ENCODE measurements around the gene NAA25. TPM values are rescaled to one million over a fixed set of nuclear protein-coding genes. Genes with fewer than 3 reads are reported as not detected.

NAA25 gene
- total and polyA plus RNA-seq, 2 of the 4 experiments (the other 2 are of a cell fraction): 10.3 to 25.5 TPM

GRCh38 chr12:112013601-112014402, 94.8 kb downstream of the NAA25 start:
- no TSS peak for BruUV-seq (replicated peaks)
- Histone ChIP-seq H4K91ac (ENCODE audit: insufficient read depth, low read depth, low read length) (peak overlapping the region; percentile 67), H4K5ac (ENCODE audit: low read depth, low read length) (peak overlapping the region; percentile 35; the same call in 1 of the 2 replicates), H3K27ac (ENCODE audit: insufficient read depth, low read length) (peak overlapping the region; percentile 74), H3K4me2 (ENCODE audit: low read depth, low read length) (peak overlapping the region; percentile 79), H3K56ac (ENCODE audit: extremely low read depth, insufficient read depth, low read length) (no peak overlapping the region), H3K9me3 (ENCODE audit: control insufficient read depth, insufficient read depth, low read length) (no peaks in the 10 kb centered on the region), H2BK120ac (ENCODE audit: low read depth, low read length) (no peak overlapping the region), H2BK20ac (ENCODE audit: low read depth, low read length) (no peak overlapping the region), H4K20me1 (ENCODE audit: insufficient read depth, low read length) (peaks cover 21% of the 10 kb centered on the region; the same call in 1 of the 2 replicates), H3K23ac (ENCODE audit: low read depth, low read length) (peak overlapping the region; percentile 15; the same call in 1 of the 2 replicates), H2AK5ac (ENCODE audit: low read depth, low read length) (peak overlapping the region; percentile 55), H3K27me3 (ENCODE audit: control insufficient read depth, insufficient read depth, low read length) (no peaks in the 10 kb centered on the region), H3K4ac (ENCODE audit: low read depth, low read length) (peak overlapping the region; percentile 70), H3K4me3 (ENCODE audit: insufficient read depth, low read depth, low read length) (peak overlapping the region; percentile 79), H2BK5ac (ENCODE audit: low read depth, low read length, poor library complexity, severe bottlenecking) (peak overlapping the region; percentile 60), H2BK15ac (ENCODE audit: low read depth, low read length) (peak overlapping the region; percentile 9; the same call in 1 of the 3 replicates), H3K9me1 (ENCODE audit: insufficient read depth, low read length) (peaks cover 13% of the 10 kb centered on the region), H3K79me1 (ENCODE audit: low read depth in 1 of 2, low read length in 2 of 2) (peaks cover 28 to 65% of the 10 kb centered on the region in 2 experiments), H2AFZ (replicated peaks; ENCODE audit: low read length, poor library complexity) (peak overlapping the region; percentile 98), H3K9ac (ENCODE audit: low read depth, low read length) (peak overlapping the region; percentile 74), H2AK9ac (replicated peaks; ENCODE audit: low read depth, low read length, poor library complexity) (peak overlapping the region; percentile 86), H3K36me3 (ENCODE audit: control insufficient read depth, insufficient read depth, low read length) (no peaks in the 10 kb centered on the region; the same call in 1 of the 2 replicates), H4K8ac (ENCODE audit: low read depth in 2 of 2, low read length in 2 of 2) (peak overlapping the region; percentile 48 to 56; a peak in 3 of 4 replicates), H3K18ac (ENCODE audit: low read depth, low read length) (0 out of 2 replicates have a peak overlapping the region, but pooled peaks have one; percentile 13), H3K4me1 (ENCODE audit: control insufficient read depth, insufficient read depth, low read length) (peaks cover 1% of the 10 kb centered on the region; the same call in 1 of the 2 replicates), H3K14ac (replicated peaks; ENCODE audit: low read depth, low read length) (peak overlapping the region; percentile 83)
- DNase-seq (peak; percentile 82), ATAC-seq (ENCODE audit: low read depth) (peak; percentile 24)
- in situ Hi-C loops (cut with MboI; ENCODE audit: low sequenced_read_pairs) (no loop called here), intact Hi-C loops (cut with micrococcal nuclease) (loop anchor here (1.0 kb wide), 1 partner anchor 69 kb away; no protein-coding TSS in a partner anchor), dilution Hi-C loops (cut with HindIII; ENCODE audit: low sequenced_read_pairs, unreplicated experiment) (no loop called here)
- CTCF ChIA-PET: no interaction called here
- POLR2A ChIA-PET (ENCODE audit: unreplicated experiment): interaction anchor here (0.7 to 1.0 kb wide), 2 partner anchors 12 to 35 kb away, joined by 3 read pairs; no protein-coding TSS in a partner anchor
- TF ChIP-seq CTCF (conservative IDR thresholded peaks at IDR 0.05; ENCODE audit: low read depth, low read length) (no peak), RFX5 (IDR thresholded peaks at IDR 0.05; ENCODE audit: low read depth, low read length) (no peak), ELK1 (IDR thresholded peaks at IDR 0.05; ENCODE audit: borderline replicate concordance, low read depth, low read length) (no peak), MAZ (IDR thresholded peaks at IDR 0.05; ENCODE audit: borderline replicate concordance, low read depth, low read length) (0 out of 2 replicates have a peak, but pooled peaks have one; percentile 18), FOS (IDR thresholded peaks at IDR 0.05; ENCODE audit: low read depth, low read length) (no peak), RCOR1 (IDR thresholded peaks at IDR 0.05; ENCODE audit: insufficient replicate concordance, low read length) (no peak), SMC3 (IDR thresholded peaks at IDR 0.05; ENCODE audit: low read depth, low read length) (no peak), CHD1 (IDR thresholded peaks at IDR 0.05; ENCODE audit: low read depth, low read length) (no peak), BHLHE40 (IDR thresholded peaks at IDR 0.05; ENCODE audit: low read depth, low read length) (peak; percentile 28; the same call in 1 of the 2 replicates), USF2 (IDR thresholded peaks at IDR 0.05; ENCODE audit: low read depth, low read length) (no peak), MXI1 (IDR thresholded peaks at IDR 0.05; ENCODE audit: borderline replicate concordance, low read depth, low read length) (no peak), CEBPB (IDR thresholded peaks at IDR 0.05; ENCODE audit: low read depth, low read length) (peak; percentile 64)
- 1% methylated on average over 20 of the region's 54 CpGs; no CpG with 5 or more reads in 1 of the 2 experiments for WGBS, 2 experiments (ENCODE audit: extremely low coverage in 2 of 2, insufficient read length in 1 of 2)

Data from IMR-90 (cell line).